ENCODE measurements around the gene SULF2. TPM values are rescaled to one million over a fixed set of nuclear protein-coding genes. Genes with fewer than 3 reads are reported as not detected.

Gene SULF2
- polyA plus RNA-seq, 4 donors = 10.3 to 40.9 (median 22.4) TPM

- Histone ChIP-seq H3K4me3 (ENCODE audit: low read depth in 1 of 3, low read length in 3 of 3) (no peak overlapping the region), H3K36me3 (ENCODE audit: control insufficient read depth in 3 of 3, insufficient read depth in 2 of 3, low read depth in 1 of 3, low read length in 3 of 3) (peaks cover 0 to 29% (median 2%) of the 10 kb centered on the region in 3 donors), H3K9me3 (ENCODE audit: control insufficient read depth in 2 of 2, insufficient read depth in 1 of 2, low read depth in 1 of 2, low read length in 1 of 2) (peaks cover 0 to 32% of the 10 kb centered on the region in 2 donors), H3K4me1 (ENCODE audit: control insufficient read depth in 3 of 3, insufficient read depth in 2 of 3, low read depth in 1 of 3, low read length in 2 of 3) (no peaks in the 10 kb centered on the region), H3K27me3 (ENCODE audit: control insufficient read depth in 3 of 3, insufficient read depth in 3 of 3, low read length in 3 of 3) (no peaks in the 10 kb centered on the region), H3K27ac (ENCODE audit: low read depth in 1 of 3, low read length in 2 of 3) (no peak overlapping the region)
- FAIRE-seq (no peak), DNase-seq (no peak)
- WGBS, 3 donors = 94 to 96% (median 95%) methylated on average over 21 of the region's 21 CpGs
These were observed 91.1 kb downstream of the SULF2 start for GRCh38 chr20:47694021-47694818.

GRCh38 chr20:47691625-47692024 lies 93.7 kb downstream of the SULF2 start:
- no peak for FAIRE-seq
- no peaks in the 10 kb centered on the region for H3K27me3 ChIP-seq (ENCODE audit: control insufficient read depth in 3 of 3, insufficient read depth in 3 of 3, low read length in 3 of 3)
- H3K9me3 ChIP-seq (ENCODE audit: control insufficient read depth in 2 of 2, insufficient read depth in 1 of 2, low read depth in 1 of 2, low read length in 1 of 2) = peaks cover 0 to 32% of the 10 kb centered on the region in 2 donors
- H3K36me3 ChIP-seq (ENCODE audit: control insufficient read depth in 3 of 3, insufficient read depth in 2 of 3, low read depth in 1 of 3, low read length in 3 of 3) = peaks cover 0 to 32% (median 2%) of the 10 kb centered on the region in 3 donors
- DNase-seq = no peak
- no peaks in the 10 kb centered on the region for H3K4me1 ChIP-seq (ENCODE audit: control insufficient read depth in 3 of 3, insufficient read depth in 2 of 3, low read depth in 1 of 3, low read length in 2 of 3)
- H3K4me3 ChIP-seq (ENCODE audit: low read depth in 1 of 3, low read length in 3 of 3) = no peak overlapping the region
- H3K27ac ChIP-seq (ENCODE audit: low read depth in 1 of 3, low read length in 2 of 3) = no peak overlapping the region

GRCh38 chr20:47689731-47690130 lies 95.5 kb downstream of the SULF2 start:
- Histone ChIP-seq H3K4me3 (ENCODE audit: low read depth in 1 of 3, low read length in 3 of 3) (no peak overlapping the region), H3K9me3 (ENCODE audit: control insufficient read depth in 2 of 2, insufficient read depth in 1 of 2, low read depth in 1 of 2, low read length in 1 of 2) (peaks cover 0 to 32% of the 10 kb centered on the region in 2 donors), H3K27ac (ENCODE audit: low read depth in 1 of 3, low read length in 2 of 3) (no peak overlapping the region), H3K4me1 (ENCODE audit: control insufficient read depth in 3 of 3, insufficient read depth in 2 of 3, low read depth in 1 of 3, low read length in 2 of 3) (no peaks in the 10 kb centered on the region), H3K27me3 (ENCODE audit: control insufficient read depth in 3 of 3, insufficient read depth in 3 of 3, low read length in 3 of 3) (no peaks in the 10 kb centered on the region), H3K36me3 (ENCODE audit: control insufficient read depth in 3 of 3, insufficient read depth in 2 of 3, low read depth in 1 of 3, low read length in 3 of 3) (peaks cover 0 to 43% (median 2%) of the 10 kb centered on the region in 3 donors)
- WGBS, 3 donors = 63 to 86% (median 85%) methylated on average over 1 of the region's 1 CpG
- DNase-seq (no peak), FAIRE-seq (no peak)

GRCh38 chr20:47688385-47689381 lies 96.6 kb downstream of the SULF2 start:
- WGBS, 3 donors = 81 to 92% (median 88%) methylated on average over 18 of the region's 18 CpGs
- Histone ChIP-seq H3K4me1 (ENCODE audit: control insufficient read depth in 3 of 3, insufficient read depth in 2 of 3, low read depth in 1 of 3, low read length in 2 of 3) (peaks cover 0 to 5% (median 0%) of the 10 kb centered on the region in 3 donors), H3K36me3 (ENCODE audit: control insufficient read depth in 3 of 3, insufficient read depth in 2 of 3, low read depth in 1 of 3, low read length in 3 of 3) (peaks cover 0 to 44% (median 2%) of the 10 kb centered on the region in 3 donors), H3K27me3 (ENCODE audit: control insufficient read depth in 3 of 3, insufficient read depth in 3 of 3, low read length in 3 of 3) (no peaks in the 10 kb centered on the region), H3K27ac (ENCODE audit: low read depth in 1 of 3, low read length in 2 of 3) (no peak overlapping the region), H3K9me3 (ENCODE audit: control insufficient read depth in 2 of 2, insufficient read depth in 1 of 2, low read depth in 1 of 2, low read length in 1 of 2) (peaks cover 0 to 32% of the 10 kb centered on the region in 2 donors), H3K4me3 (ENCODE audit: low read depth in 1 of 3, low read length in 3 of 3) (no peak overlapping the region)
- no peak for DNase-seq
- FAIRE-seq = no peak

GRCh38 chr20:47687095-47687987 lies 97.9 kb downstream of the SULF2 start:
- 82 to 91% (median 90%) methylated on average over 17 to 20 of the region's 20 CpGs for WGBS, 3 donors
- H3K27me3 ChIP-seq (ENCODE audit: control insufficient read depth in 3 of 3, insufficient read depth in 3 of 3, low read length in 3 of 3) = no peaks in the 10 kb centered on the region
- H3K4me1 ChIP-seq (ENCODE audit: control insufficient read depth in 3 of 3, insufficient read depth in 2 of 3, low read depth in 1 of 3, low read length in 2 of 3) = peaks cover 0 to 5% (median 0%) of the 10 kb centered on the region in 3 donors
- no peak overlapping the region for H3K27ac ChIP-seq (ENCODE audit: low read depth in 1 of 3, low read length in 2 of 3)
- no peak overlapping the region for H3K4me3 ChIP-seq (ENCODE audit: low read depth in 1 of 3, low read length in 3 of 3)
- peaks cover 0 to 26% of the 10 kb centered on the region in 2 donors for H3K9me3 ChIP-seq (ENCODE audit: control insufficient read depth in 2 of 2, insufficient read depth in 1 of 2, low read depth in 1 of 2, low read length in 1 of 2)
- peaks cover 0 to 55% (median 2%) of the 10 kb centered on the region in 3 donors for H3K36me3 ChIP-seq (ENCODE audit: control insufficient read depth in 3 of 3, insufficient read depth in 2 of 3, low read depth in 1 of 3, low read length in 3 of 3)
- FAIRE-seq (no peak), DNase-seq (no peak)

GRCh38 chr20:47686545-47686944 lies 98.7 kb downstream of the SULF2 start:
- no peak for FAIRE-seq
- H3K36me3 ChIP-seq (ENCODE audit: control insufficient read depth in 3 of 3, insufficient read depth in 2 of 3, low read depth in 1 of 3, low read length in 3 of 3) = peaks cover 0 to 56% (median 2%) of the 10 kb centered on the region in 3 donors

GRCh38 chr20:47684306-47685080 lies 100.8 kb downstream of the SULF2 start:
- Histone ChIP-seq H3K4me3 (ENCODE audit: low read depth in 1 of 3, low read length in 3 of 3) (no peak overlapping the region), H3K36me3 (ENCODE audit: control insufficient read depth in 3 of 3, insufficient read depth in 2 of 3, low read depth in 1 of 3, low read length in 3 of 3) (peaks cover 0 to 56% (median 0%) of the 10 kb centered on the region in 3 donors), H3K4me1 (ENCODE audit: control insufficient read depth in 3 of 3, insufficient read depth in 2 of 3, low read depth in 1 of 3, low read length in 2 of 3) (peaks cover 0 to 7% (median 2%) of the 10 kb centered on the region in 3 donors), H3K27me3 (ENCODE audit: control insufficient read depth in 3 of 3, insufficient read depth in 3 of 3, low read length in 3 of 3) (no peaks in the 10 kb centered on the region), H3K9me3 (ENCODE audit: control insufficient read depth in 2 of 2, insufficient read depth in 1 of 2, low read depth in 1 of 2, low read length in 1 of 2) (peaks cover 0 to 5% of the 10 kb centered on the region in 2 donors), H3K27ac (ENCODE audit: low read depth in 1 of 3, low read length in 2 of 3) (no peak overlapping the region)
- 76 to 86% (median 79%) methylated on average over 26 of the region's 26 CpGs for WGBS, 3 donors
- DNase-seq (peak; percentile 45 to 60), FAIRE-seq (no peak)

More at GRCh38 chr20:47686545-47686944, 98.7 kb downstream of the SULF2 start:
- Histone ChIP-seq H3K4me1 (ENCODE audit: control insufficient read depth in 3 of 3, insufficient read depth in 2 of 3, low read depth in 1 of 3, low read length in 2 of 3) (peaks cover 0 to 7% (median 0%) of the 10 kb centered on the region in 3 donors), H3K27me3 (ENCODE audit: control insufficient read depth in 3 of 3, insufficient read depth in 3 of 3, low read length in 3 of 3) (no peaks in the 10 kb centered on the region), H3K9me3 (ENCODE audit: control insufficient read depth in 2 of 2, insufficient read depth in 1 of 2, low read depth in 1 of 2, low read length in 1 of 2) (peaks cover 0 to 18% of the 10 kb centered on the region in 2 donors), H3K4me3 (ENCODE audit: low read depth in 1 of 3, low read length in 3 of 3) (no peak overlapping the region), H3K27ac (ENCODE audit: low read depth in 1 of 3, low read length in 2 of 3) (no peak overlapping the region)
- no peak for DNase-seq
- 88 to 93% (median 91%) methylated on average over 14 of the region's 14 CpGs for WGBS, 3 donors
